PC-3 (cell line): ENCODE data around the gene POLA1. TPM values are rescaled to one million over a fixed set of nuclear protein-coding genes. Genes with fewer than 3 reads are reported as not detected.

Experiments
- ATAC-seq: fragments of 200-7000 bp; cut with Tn5 transposase; 2 replicates; pipeline ENCODE4 v1.9.1; 2020; ENCODE audit warnings: mild to moderate bottlenecking, moderate library complexity
- BruUV-seq: library from RNA; stranded (reverse); fragments of 400-500 nt; replicated peaks from 2 replicates; lab custom pipeline; 2021; lab: Mats Ljungman, UMichigan
- CTCF ChIA-PET: fragments of 300-600 bp; sonication (Branson Sonifier 250); formaldehyde crosslinking; loops from one replicate; lab custom pipeline; 2022; ENCODE audit warnings: antibody characterized with exemption; lab: Charles Lee
- POLR2A ChIA-PET: fragments of 300-600 bp; sonication (Branson Sonifier 250); formaldehyde crosslinking; loops from one replicate; lab custom pipeline; 2022; ENCODE audit warnings: antibody characterized with exemption; ENCODE audit not compliant: unreplicated experiment; lab: Charles Lee
- DNase-seq: peaks from one replicate; pipeline ENCODE4 v3.0.0-alpha.2; 2015
- H2AFZ ChIP-seq: fragments of 300-600 bp; sonication (generic); 2 replicates; pipeline ENCODE4 v1.6.0; 2016; ENCODE audit warnings: antibody characterized with exemption, low read length
- H3F3A ChIP-seq: fragments of 300-600 bp; sonication (generic); one replicate; pipeline ENCODE4 v1.6.0; 2017; ENCODE audit warnings: antibody characterized with exemption, low read length, control low read depth, mild to moderate bottlenecking; ENCODE audit not compliant: unreplicated experiment
- H3K27ac ChIP-seq: fragments of 300-600 bp; sonication (generic); 2 replicates; pipeline ENCODE4 v1.5.1; 2016; ENCODE audit warnings: mild to moderate bottlenecking, low read length
- H3K27me3 ChIP-seq: fragments of 300-600 bp; sonication (generic); 2 replicates; pipeline ENCODE4 v1.6.1; 2016; ENCODE audit warnings: low read length, mixed read lengths
- H3K36me3 ChIP-seq: fragments of 300-600 bp; sonication (generic); 2 replicates; pipeline ENCODE4 v1.6.1; 2016; ENCODE audit warnings: low read depth, mixed run types, low read length, mixed read lengths
- H3K4me1 ChIP-seq: fragments of 300-600 bp; sonication (generic); 2 replicates; pipeline ENCODE4 v1.5.1; 2016; ENCODE audit warnings: low read length; ENCODE audit not compliant: insufficient read depth
- H3K4me2 ChIP-seq: fragments of 300-600 bp; sonication (generic); 2 replicates; pipeline ENCODE4 v1.6.0; 2016; ENCODE audit warnings: low read length
- H3K4me3 ChIP-seq: fragments of 300-600 bp; sonication (generic); 2 replicates; pipeline ENCODE4 v1.5.1; 2016; ENCODE audit warnings: mild to moderate bottlenecking, low read length, mixed read lengths
- H3K79me2 ChIP-seq: fragments of 300-600 bp; sonication (generic); 2 replicates; pipeline ENCODE4 v1.6.1; 2017; ENCODE audit warnings: low read length, mixed read lengths
- H3K9ac ChIP-seq: fragments of 300-600 bp; sonication (generic); 2 replicates; pipeline ENCODE4 v1.6.0; 2016; ENCODE audit warnings: mild to moderate bottlenecking, low read length
- H3K9me2 ChIP-seq: fragments of 300-600 bp; sonication (generic); replicated peaks from 2 replicates; pipeline ENCODE4 v1.6.1; 2016; ENCODE audit warnings: mixed run types, low read length, mixed read lengths
- H3K9me3 ChIP-seq: fragments of 300-600 bp; sonication (generic); 2 replicates; pipeline ENCODE4 v1.6.1; 2016; ENCODE audit warnings: low read length, mixed read lengths
- H4K20me1 ChIP-seq: fragments of 300-600 bp; sonication (generic); 2 replicates; pipeline ENCODE4 v1.6.1; 2016; ENCODE audit warnings: low read length, mixed read lengths
- EZH2 ChIP-seq: fragments of 300-600 bp; sonication (generic); IDR thresholded peaks from one replicate; pipeline ENCODE4 v1.6.1; 2017; ENCODE audit warnings: antibody characterized with exemption, mild to moderate bottlenecking, low read length; ENCODE audit not compliant: unreplicated experiment
- EZH2phosphoT487 ChIP-seq: fragments of 300-600 bp; sonication (generic); IDR thresholded peaks from 2 replicates; pipeline ENCODE4 v1.6.1; 2018; ENCODE audit warnings: mild to moderate bottlenecking, antibody characterized with exemption, low read length, borderline replicate concordance
- intact Hi-C: fragments of 100-400 bp; cut with micrococcal nuclease; formaldehyde crosslinking; loops from 2 replicates; pipeline ENCODE4 v1.9.0; 2023
- total RNA-seq: library from RNA; depleted of rRNA; stranded (reverse); fragments of >200 nt; gene quantifications from 2 replicates; pipeline ENCODE4 v1.2.3, GENCODE V29; 2014
- TF ChIP-seq, protein P1 (sequence below): fragments of 300-600 bp; sonication (generic); conservative IDR thresholded peaks from 2 replicates; pipeline ENCODE4 v1.5.1; 2017; ENCODE audit warnings: antibody characterized with exemption, low read depth, mild to moderate bottlenecking, low read length

POLA1 gene
- total RNA-seq, 1 experiment from 2014 or later: 19.6 TPM

DNA sequence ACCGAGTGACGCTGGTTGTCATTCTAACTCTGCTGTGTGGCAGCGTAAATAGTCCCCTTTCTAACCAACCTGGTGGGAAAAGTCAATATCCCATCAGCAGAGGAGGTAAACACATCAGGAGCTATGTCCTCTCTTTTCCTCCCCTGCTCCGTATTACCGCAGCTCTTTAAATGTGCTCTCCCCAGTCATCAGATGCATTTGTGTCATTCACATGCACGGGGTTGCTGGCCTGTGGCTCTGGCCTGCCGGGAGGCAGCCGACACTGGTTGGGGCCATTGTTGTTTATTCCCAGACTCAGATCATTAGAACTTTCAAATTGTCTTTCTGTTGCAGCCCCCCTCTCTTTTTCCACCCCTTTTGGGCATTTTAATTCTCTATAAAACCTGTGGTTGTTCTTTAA is 300.2 kb downstream of the POLA1 start:
- POLR2A ChIA-PET: no interaction called here
- intact Hi-C loops: no loop called here
- Histone ChIP-seq H3K36me3 (no peaks in the 10 kb centered on the region), H4K20me1 (no peaks in the 10 kb centered on the region), H3K27me3 (no peaks in the 10 kb centered on the region), H3K4me3 (no peak overlapping the region), H3K4me1 (no peaks in the 10 kb centered on the region), H3K4me2 (no peak overlapping the region), H3K79me2 (no peaks in the 10 kb centered on the region), H3F3A (no peaks in the 10 kb centered on the region), H3K9ac (no peak overlapping the region), H3K9me3 (no peaks in the 10 kb centered on the region), H3K9me2 (no peaks in the 10 kb centered on the region), H3K27ac (no peak overlapping the region), H2AFZ (no peak overlapping the region)
- ATAC-seq (no peak), DNase-seq (no peak)
- BruUV-seq: no TSS peak
- CTCF ChIA-PET: no interaction called here
- TF ChIP-seq EZH2: no peak
- TF ChIP-seq EZH2phosphoT487: no peak
- TF ChIP-seq, protein P1, sequence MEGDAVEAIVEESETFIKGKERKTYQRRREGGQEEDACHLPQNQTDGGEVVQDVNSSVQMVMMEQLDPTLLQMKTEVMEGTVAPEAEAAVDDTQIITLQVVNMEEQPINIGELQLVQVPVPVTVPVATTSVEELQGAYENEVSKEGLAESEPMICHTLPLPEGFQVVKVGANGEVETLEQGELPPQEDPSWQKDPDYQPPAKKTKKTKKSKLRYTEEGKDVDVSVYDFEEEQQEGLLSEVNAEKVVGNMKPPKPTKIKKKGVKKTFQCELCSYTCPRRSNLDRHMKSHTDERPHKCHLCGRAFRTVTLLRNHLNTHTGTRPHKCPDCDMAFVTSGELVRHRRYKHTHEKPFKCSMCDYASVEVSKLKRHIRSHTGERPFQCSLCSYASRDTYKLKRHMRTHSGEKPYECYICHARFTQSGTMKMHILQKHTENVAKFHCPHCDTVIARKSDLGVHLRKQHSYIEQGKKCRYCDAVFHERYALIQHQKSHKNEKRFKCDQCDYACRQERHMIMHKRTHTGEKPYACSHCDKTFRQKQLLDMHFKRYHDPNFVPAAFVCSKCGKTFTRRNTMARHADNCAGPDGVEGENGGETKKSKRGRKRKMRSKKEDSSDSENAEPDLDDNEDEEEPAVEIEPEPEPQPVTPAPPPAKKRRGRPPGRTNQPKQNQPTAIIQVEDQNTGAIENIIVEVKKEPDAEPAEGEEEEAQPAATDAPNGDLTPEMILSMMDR: no peak

DNA sequence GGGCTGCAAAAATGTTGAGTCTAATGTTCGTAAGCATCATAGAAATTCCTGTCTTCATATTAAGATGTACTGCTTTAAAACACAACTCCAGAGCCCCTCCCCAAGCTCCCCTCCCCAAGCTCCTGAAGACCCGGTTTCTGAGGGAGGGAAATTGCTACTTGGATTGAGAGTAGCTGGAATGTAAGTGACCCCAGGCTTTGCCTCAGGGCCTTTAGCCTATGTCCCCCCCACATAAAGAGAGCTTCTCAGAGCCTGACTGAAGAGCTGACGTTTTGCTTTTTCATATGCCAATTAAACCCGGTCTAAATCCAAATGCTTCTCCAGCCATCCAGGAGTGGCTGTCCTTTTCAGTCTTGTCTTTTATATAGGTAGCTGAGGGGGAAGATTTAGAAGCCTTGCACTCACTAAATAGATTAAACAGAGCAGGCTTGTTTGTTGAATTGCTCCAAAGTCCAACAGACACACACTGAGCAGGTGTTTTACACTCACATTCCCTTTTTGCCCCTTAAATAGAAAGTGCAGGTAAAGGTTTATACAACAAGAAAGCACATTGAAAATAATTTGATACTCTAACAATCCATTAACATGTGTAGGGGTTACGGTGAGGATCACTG is 302.5 kb downstream of the POLA1 start:
- no peak for ATAC-seq
- H3K9me3 ChIP-seq: no peaks in the 10 kb centered on the region
- no peaks in the 10 kb centered on the region for H3K27me3 ChIP-seq
- intact Hi-C loops: no loop called here
- H4K20me1 ChIP-seq: no peaks in the 10 kb centered on the region
- no peak overlapping the region for H2AFZ ChIP-seq
- H3F3A ChIP-seq: no peaks in the 10 kb centered on the region
- TF ChIP-seq, protein P1: no peak
- no peaks in the 10 kb centered on the region for H3K79me2 ChIP-seq
- no peak overlapping the region for H3K4me3 ChIP-seq
- no TSS peak for BruUV-seq
- H3K9ac ChIP-seq: no peak overlapping the region
- no peak for DNase-seq
- H3K27ac ChIP-seq: no peak overlapping the region
- H3K9me2 ChIP-seq: no peaks in the 10 kb centered on the region
- H3K4me1 ChIP-seq: no peaks in the 10 kb centered on the region
- no peaks in the 10 kb centered on the region for H3K36me3 ChIP-seq
- POLR2A ChIA-PET: interaction anchor here (0.6 kb wide), 1 partner anchor 97 kb away, joined by 3 read pairs; no protein-coding TSS in a partner anchor
- CTCF ChIA-PET: no interaction called here
- H3K4me2 ChIP-seq: no peak overlapping the region

DNA sequence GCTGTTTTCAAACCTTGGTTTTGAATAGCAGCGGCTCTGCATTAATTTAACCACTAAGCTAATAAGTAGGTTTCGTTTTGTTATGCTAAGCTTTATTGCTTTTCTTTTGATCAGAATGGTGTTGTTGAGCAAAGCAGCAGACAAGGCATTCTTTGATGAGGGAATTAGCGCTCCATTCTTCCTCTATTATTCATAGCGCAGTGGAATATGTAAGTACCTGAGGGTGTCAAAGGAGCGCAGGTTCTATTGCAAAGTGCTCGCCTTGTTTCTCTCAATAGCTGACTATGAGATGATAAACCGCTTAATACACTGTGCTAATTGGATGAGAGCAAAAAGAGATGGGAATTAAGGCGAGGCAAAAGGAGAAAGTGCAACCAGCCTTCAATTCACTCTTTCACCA is 305.8 kb downstream of the POLA1 start:
- H4K20me1 ChIP-seq: no peaks in the 10 kb centered on the region
- TF ChIP-seq, protein P1: no peak
- TF ChIP-seq EZH2phosphoT487: no peak
- no peak for TF ChIP-seq EZH2
- intact Hi-C loops: no loop called here
- no peak for DNase-seq
- H3K27ac ChIP-seq: no peak overlapping the region
- H3K9me2 ChIP-seq: no peaks in the 10 kb centered on the region
- no peak for ATAC-seq
- no peak overlapping the region for H3K4me2 ChIP-seq
- H3F3A ChIP-seq: no peaks in the 10 kb centered on the region
- H3K36me3 ChIP-seq: no peaks in the 10 kb centered on the region
- H3K9me3 ChIP-seq: no peaks in the 10 kb centered on the region
- no peak overlapping the region for H2AFZ ChIP-seq
- H3K4me3 ChIP-seq: no peak overlapping the region
- H3K4me1 ChIP-seq: peaks cover 3% of the 10 kb centered on the region; the same call in 1 of the 2 replicates
- no peak overlapping the region for H3K9ac ChIP-seq
- CTCF ChIA-PET: no interaction called here
- H3K27me3 ChIP-seq: peaks cover 19% of the 10 kb centered on the region
- no peaks in the 10 kb centered on the region for H3K79me2 ChIP-seq
- POLR2A ChIA-PET: no interaction called here
- no TSS peak for BruUV-seq
